ENCODE results near the gene P3H3.

- TF ChIP-seq CTCF (IDR thresholded peaks at IDR 0.05) (no peak), POLR2A (IDR thresholded peaks at IDR 0.05) (no peak)
Observed at GRCh38 chr12:6819106-6820030, 8.8 kb upstream of the P3H3 start.

Data from testis (tissue), 2 donors.